ENCODE results near the gene SFT2D1. TPM values are rescaled to one million over a fixed set of nuclear protein-coding genes. Genes with fewer than 3 reads are reported as not detected.

The SFT2D1 gene
- total and polyA plus RNA-seq, 2 of the 4 experiments (the other 2 are of a cell fraction), result 10.2 to 45.8 TPM

- Histone ChIP-seq H2AK9ac (replicated peaks; ENCODE audit: low read depth, low read length, poor library complexity) (no peak overlapping the region), H3K27ac (ENCODE audit: insufficient read depth, low read length) (no peak overlapping the region), H2BK15ac (ENCODE audit: low read depth, low read length) (no peak overlapping the region), H2AK5ac (ENCODE audit: low read depth, low read length) (no peak overlapping the region), H4K8ac (ENCODE audit: low read depth in 2 of 2, low read length in 2 of 2) (no peak overlapping the region), H3K23ac (ENCODE audit: low read depth, low read length) (no peak overlapping the region), H2BK20ac (ENCODE audit: low read depth, low read length) (no peak overlapping the region), H3K14ac (replicated peaks; ENCODE audit: low read depth, low read length) (no peak overlapping the region), H4K91ac (ENCODE audit: insufficient read depth, low read depth, low read length) (no peak overlapping the region), H2BK120ac (ENCODE audit: low read depth, low read length) (no peak overlapping the region), H2BK5ac (ENCODE audit: low read depth, low read length, poor library complexity, severe bottlenecking) (no peak overlapping the region), H3K4me3 (ENCODE audit: insufficient read depth, low read depth, low read length) (no peak overlapping the region), H3K56ac (ENCODE audit: extremely low read depth, insufficient read depth, low read length) (no peak overlapping the region), H3K9me1 (ENCODE audit: insufficient read depth, low read length) (no peaks in the 10 kb centered on the region), H3K79me1 (ENCODE audit: low read depth in 1 of 2, low read length in 2 of 2) (peaks cover 0 to 5% of the 10 kb centered on the region in 2 experiments; a peak in 2 of 4 replicates), H3K4me1 (ENCODE audit: control insufficient read depth, insufficient read depth, low read length) (no peaks in the 10 kb centered on the region), H3K9ac (ENCODE audit: low read depth, low read length) (no peak overlapping the region), H4K20me1 (ENCODE audit: insufficient read depth, low read length) (no peaks in the 10 kb centered on the region), H3K18ac (ENCODE audit: low read depth, low read length) (no peak overlapping the region), H3K27me3 (ENCODE audit: control insufficient read depth, insufficient read depth, low read length) (no peaks in the 10 kb centered on the region), H3K36me3 (ENCODE audit: control insufficient read depth, insufficient read depth, low read length) (no peaks in the 10 kb centered on the region), H4K5ac (ENCODE audit: low read depth, low read length) (no peak overlapping the region), H2AFZ (replicated peaks; ENCODE audit: low read length, poor library complexity) (no peak overlapping the region), H3K4ac (ENCODE audit: low read depth, low read length) (no peak overlapping the region), H3K9me3 (ENCODE audit: control insufficient read depth, insufficient read depth, low read length) (no peaks in the 10 kb centered on the region), H3K4me2 (ENCODE audit: low read depth, low read length) (no peak overlapping the region)
- ChIA-PET POLR2A (ENCODE audit: unreplicated experiment) (no interaction called here), CTCF (no interaction called here)
- intact Hi-C loops (cut with micrococcal nuclease), result loop anchor here (5.0 kb wide), 1 partner anchor 102 kb away; no protein-coding TSS in a partner anchor
- TF ChIP-seq MAFK (IDR thresholded peaks at IDR 0.05; ENCODE audit: low read depth, low read length) (no peak), RCOR1 (IDR thresholded peaks at IDR 0.05; ENCODE audit: insufficient replicate concordance, low read length) (no peak), RFX5 (IDR thresholded peaks at IDR 0.05; ENCODE audit: low read depth, low read length) (no peak), CEBPB (IDR thresholded peaks at IDR 0.05; ENCODE audit: low read depth, low read length) (no peak), FOS (IDR thresholded peaks at IDR 0.05; ENCODE audit: low read depth, low read length) (no peak), BHLHE40 (IDR thresholded peaks at IDR 0.05; ENCODE audit: low read depth, low read length) (no peak), CHD1 (IDR thresholded peaks at IDR 0.05; ENCODE audit: low read depth, low read length) (no peak), SMC3 (IDR thresholded peaks at IDR 0.05; ENCODE audit: low read depth, low read length) (no peak), CTCF (conservative IDR thresholded peaks at IDR 0.05; ENCODE audit: low read depth, low read length) (no peak), RAD21 (IDR thresholded peaks at IDR 0.05; ENCODE audit: low read length) (no peak)
- TF ChIP-seq, protein P1, sequence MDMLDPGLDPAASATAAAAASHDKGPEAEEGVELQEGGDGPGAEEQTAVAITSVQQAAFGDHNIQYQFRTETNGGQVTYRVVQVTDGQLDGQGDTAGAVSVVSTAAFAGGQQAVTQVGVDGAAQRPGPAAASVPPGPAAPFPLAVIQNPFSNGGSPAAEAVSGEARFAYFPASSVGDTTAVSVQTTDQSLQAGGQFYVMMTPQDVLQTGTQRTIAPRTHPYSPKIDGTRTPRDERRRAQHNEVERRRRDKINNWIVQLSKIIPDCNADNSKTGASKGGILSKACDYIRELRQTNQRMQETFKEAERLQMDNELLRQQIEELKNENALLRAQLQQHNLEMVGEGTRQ (IDR thresholded peaks at IDR 0.05; ENCODE audit: low read depth, low read length), result no peak
- BruUV-seq (replicated peaks), result no TSS peak
- DNase-seq, result no peak
- dilution Hi-C loops (cut with HindIII; ENCODE audit: low sequenced_read_pairs, unreplicated experiment), result no loop called here
- ATAC-seq (ENCODE audit: low read depth), result no peak
- in situ Hi-C loops (cut with MboI; ENCODE audit: low sequenced_read_pairs), result no loop called here
- WGBS, 2 experiments (ENCODE audit: extremely low coverage in 2 of 2, insufficient read length in 1 of 2), result no CpG with 5 or more reads among the region's 4 CpGs
These were observed 37.5 kb upstream of the SFT2D1 start for GRCh38 chr6:166379800-166380199.
